Epithelial cell of esophagus (primary cell): ENCODE data around the gene C9orf43.
A peak's percentile ranks its signal among the peaks of the same experiment; 100 is the strongest.
"Not testable (repeated sequence)": the region's sequence is repeated elsewhere in the genome, so short reads cannot be mapped to it uniquely, and the experiment has no call there.

ENCODE experiments used
- DNase-seq: peaks from one replicate; pipeline ENCODE4 v3.0.0; 2010; ENCODE audit warnings: low read depth
- H3K4me3 ChIP-seq: 2 replicates; pipeline ENCODE4 v1.5.1; 2011; ENCODE audit warnings: mild to moderate bottlenecking, low read length, control low read depth
- TF ChIP-seq, protein P1 (sequence below): IDR thresholded peaks from 2 replicates; pipeline ENCODE4 v1.5.1; 2011; ENCODE audit warnings: low read depth, mild to moderate bottlenecking, low read length, control low read depth, inconsistent platforms; ENCODE audit not compliant: insufficient read depth; ENCODE audit errors: missing control alignments

The C9orf43 gene, protein sequence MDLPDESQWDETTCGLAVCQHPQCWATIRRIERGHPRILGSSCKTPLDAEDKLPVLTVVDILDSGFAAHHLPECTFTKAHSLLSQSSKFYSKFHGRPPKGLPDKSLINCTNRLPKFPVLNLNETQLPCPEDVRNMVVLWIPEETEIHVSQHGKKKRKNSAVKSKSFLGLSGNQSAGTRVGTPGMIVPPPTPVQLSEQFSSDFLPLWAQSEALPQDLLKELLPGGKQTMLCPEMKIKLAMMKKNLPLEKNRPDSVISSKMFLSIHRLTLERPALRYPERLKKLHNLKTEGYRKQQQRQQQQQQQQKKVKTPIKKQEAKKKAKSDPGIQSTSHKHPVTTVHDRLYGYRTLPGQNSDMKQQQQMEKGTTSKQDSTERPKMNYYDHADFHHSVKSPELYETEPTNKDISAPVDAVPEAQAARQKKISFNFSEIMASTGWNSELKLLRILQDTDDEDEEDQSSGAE

DNA sequence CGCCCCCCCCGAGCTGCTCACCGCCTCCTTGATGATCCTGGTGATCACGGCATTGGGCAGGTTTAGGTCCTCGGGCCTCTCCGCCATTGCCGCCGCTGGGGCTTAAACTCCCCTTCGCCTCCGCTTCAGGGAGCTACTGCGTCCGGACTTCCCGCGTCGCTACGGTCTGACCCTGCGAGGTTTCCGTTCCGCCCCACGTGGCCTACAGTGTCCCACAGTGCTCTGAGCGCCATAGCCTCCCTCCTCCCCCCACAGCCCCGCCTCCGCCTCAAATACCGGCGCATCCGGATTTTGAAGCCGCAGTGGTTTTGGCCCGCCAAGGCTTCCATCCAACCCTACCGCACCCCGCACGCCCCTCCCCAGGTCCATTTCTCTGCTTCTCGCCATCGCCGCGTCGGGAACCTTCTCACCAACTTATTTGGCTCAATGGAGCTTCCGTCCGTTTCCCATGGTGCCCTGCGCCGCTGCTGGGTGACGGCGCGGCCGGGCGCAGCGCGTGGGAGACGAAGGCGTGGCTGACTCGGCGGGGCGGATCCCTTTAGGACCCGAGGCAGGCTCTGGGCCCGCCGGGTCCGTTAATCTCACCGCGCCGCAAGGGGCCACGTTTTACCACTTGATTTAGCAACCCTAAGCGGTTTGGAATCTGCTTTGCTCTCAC lies at the start of gene C9orf43, which contains the start of gene POLE3:
C9orf43 (plus strand) TSS at position 541 of the 658 bp plus-strand sequence. CDS start 2,747 bp downstream, outside the sequence.
POLE3 (minus strand) TSS at position 469 of the 658 bp plus-strand sequence; CDS start at position 87, 382 bp downstream.
- peak; percentile 96 for DNase-seq
- TF ChIP-seq, protein P1, sequence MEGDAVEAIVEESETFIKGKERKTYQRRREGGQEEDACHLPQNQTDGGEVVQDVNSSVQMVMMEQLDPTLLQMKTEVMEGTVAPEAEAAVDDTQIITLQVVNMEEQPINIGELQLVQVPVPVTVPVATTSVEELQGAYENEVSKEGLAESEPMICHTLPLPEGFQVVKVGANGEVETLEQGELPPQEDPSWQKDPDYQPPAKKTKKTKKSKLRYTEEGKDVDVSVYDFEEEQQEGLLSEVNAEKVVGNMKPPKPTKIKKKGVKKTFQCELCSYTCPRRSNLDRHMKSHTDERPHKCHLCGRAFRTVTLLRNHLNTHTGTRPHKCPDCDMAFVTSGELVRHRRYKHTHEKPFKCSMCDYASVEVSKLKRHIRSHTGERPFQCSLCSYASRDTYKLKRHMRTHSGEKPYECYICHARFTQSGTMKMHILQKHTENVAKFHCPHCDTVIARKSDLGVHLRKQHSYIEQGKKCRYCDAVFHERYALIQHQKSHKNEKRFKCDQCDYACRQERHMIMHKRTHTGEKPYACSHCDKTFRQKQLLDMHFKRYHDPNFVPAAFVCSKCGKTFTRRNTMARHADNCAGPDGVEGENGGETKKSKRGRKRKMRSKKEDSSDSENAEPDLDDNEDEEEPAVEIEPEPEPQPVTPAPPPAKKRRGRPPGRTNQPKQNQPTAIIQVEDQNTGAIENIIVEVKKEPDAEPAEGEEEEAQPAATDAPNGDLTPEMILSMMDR, result no peak
- peak within 1 kb of the TSS; percentile 67 for H3K4me3 ChIP-seq

DNA sequence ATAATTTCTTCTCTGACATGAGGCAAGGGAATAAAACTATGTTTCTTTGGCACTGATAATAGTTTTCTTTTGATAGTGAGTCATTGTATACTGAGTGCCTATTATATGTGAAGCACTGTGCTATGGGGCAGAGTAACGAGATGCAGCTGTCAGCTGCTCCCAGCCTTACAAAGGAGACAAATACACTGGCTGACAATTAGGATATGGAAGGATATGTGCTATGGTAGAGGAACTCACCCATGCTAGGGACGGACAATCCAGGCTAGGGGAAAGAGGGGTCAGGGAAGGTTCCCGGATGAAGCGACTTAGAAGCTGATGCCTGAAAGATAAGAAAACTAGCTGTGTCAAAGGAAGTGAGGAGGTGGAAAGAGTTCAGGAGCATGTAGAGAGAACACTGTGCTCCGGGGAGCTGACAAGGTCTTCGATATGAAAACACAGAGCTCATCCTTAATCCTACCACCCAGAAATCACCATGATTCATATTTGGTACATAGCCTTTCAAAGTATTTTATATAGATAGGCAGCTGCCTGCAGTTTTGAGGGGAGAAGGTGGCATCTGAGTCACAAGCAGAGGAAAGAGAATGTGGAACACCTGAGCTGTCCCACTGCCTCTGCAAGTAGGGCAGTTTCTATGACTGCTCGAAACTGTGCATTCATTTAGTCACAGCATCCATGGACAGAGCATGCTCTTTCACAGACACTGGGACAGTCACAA lies 49.1 kb upstream of the C9orf43 start:
- TF ChIP-seq, protein P1, result no peak
- H3K4me3 ChIP-seq, result no peak overlapping the region
- DNase-seq, result no peak

DNA sequence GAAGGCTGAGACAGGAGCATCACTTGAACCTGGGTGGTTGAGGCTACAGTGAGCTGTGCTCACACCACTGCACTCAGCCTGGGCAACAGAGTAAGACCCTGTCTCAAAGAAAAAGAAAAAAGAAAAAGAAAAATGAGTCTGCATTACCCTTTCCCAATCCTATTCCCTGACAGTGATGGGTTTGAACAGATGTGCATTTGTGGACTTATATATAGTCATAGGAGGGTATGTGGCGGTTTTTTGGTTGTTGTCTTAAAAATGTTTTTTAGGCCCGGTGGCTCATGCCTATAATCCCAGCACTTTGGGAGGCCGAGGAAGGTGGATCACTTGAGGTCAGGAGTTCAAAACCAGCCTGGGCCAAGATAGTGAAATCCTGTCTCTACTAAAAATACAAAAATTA lies 47.2 kb upstream of the C9orf43 start:
- no peak for DNase-seq
- TF ChIP-seq, protein P1, result no peak
- H3K4me3 ChIP-seq, result no peak overlapping the region

DNA sequence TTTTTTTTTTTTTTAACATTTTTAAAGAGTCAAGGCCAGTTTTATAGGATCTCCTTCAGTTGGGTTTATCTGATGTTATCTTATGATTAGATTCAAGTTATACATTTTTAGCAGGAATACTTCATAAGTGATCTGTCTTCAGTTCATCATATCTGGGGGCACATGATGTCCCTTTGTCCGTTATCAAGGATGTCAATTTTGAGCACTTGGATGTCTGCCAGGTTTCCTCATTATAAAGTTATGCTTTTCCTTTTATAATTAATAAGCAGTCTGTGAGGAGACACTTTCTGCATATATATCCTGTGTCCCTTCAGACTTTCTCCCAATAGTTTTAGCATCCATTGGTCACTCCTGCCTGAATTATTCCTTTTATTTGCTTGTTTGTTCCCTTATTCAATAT lies 45.6 kb upstream of the C9orf43 start:
- H3K4me3 ChIP-seq, result no peak overlapping the region
- DNase-seq, result no peak
- TF ChIP-seq, protein P1, result no peak

DNA sequence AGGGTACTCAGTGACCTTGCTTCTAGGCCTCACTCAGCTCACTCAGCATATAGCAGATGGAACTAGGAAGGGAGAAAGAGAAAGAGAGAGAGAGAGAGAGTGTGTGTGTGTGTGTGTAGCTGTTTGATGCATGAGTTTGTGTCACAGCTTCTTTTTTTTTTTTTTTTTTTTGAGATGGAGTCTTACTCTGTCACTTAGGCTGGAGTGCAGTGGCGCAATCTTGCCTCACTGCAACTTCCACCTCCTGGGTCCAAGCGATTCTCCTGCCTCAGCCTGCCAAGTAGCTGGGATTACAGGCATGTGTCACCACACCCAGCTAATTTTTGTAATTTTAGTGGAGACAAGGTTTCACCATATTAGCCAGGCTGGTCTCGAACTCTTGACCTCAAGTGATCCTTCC lies 44.9 kb upstream of the C9orf43 start:
- peak; percentile 37 for DNase-seq
- not testable (repeated sequence) for H3K4me3 ChIP-seq

DNA sequence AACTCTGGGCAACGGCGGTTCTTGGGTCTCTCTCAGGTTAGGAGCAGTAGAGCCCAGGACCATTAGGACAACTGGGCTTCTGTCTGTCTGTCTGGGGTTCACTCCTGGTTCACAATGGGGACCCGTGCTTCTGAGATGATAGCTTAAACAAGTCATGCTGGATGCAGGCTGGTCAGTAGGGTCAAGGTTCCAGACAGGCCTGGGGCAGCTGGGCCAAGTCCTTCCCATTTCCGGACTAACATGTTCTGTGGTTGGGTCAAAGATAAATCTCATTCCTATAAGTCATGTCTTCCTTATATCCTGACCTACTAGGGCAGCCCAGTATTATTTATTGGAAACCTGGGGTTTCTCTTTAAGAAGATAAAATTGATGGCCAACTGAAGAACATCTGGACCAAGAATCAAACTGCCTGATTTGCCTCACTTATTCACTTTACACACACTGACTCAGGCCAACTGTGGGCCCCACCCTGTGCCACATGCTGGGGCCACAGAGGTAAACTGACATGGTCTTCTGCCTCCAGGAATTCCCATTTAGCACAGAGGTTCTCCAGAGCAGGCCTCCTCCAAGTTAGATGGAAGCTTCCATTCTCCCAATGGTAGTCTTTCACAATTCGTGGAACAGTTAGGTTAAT lies 42.1 kb upstream of the C9orf43 start:
- H3K4me3 ChIP-seq, result no peak overlapping the region
- TF ChIP-seq, protein P1, result no peak
- DNase-seq, result no peak
